ENCODE results near the gene CA6. TPM values are rescaled to one million over a fixed set of nuclear protein-coding genes. Genes with fewer than 3 reads are reported as not detected.
A peak's percentile ranks its signal among the peaks of the same experiment; 100 is the strongest.
"Not testable (repeated sequence)": the region's sequence is repeated elsewhere in the genome, so short reads cannot be mapped to it uniquely, and the experiment has no call there.

The CA6 gene
- total RNA-seq, 1 donor from 2014 or later: not detected

GRCh38 chr1:8992936-8993687 is 47.4 kb downstream of the CA6 start:
- no peaks in the 10 kb centered on the region for H3K27me3 Mint-ChIP-seq
- TF ChIP-seq CTCF (IDR thresholded peaks at IDR 0.05; ENCODE audit: unreplicated experiment): peak; percentile 13
- H3K27ac Mint-ChIP-seq: no peak overlapping the region
- H3K9me3 Mint-ChIP-seq (ENCODE audit: low read depth): no peaks in the 10 kb centered on the region
- H3K4me3 Mint-ChIP-seq (ENCODE audit: low read depth): no peak overlapping the region
- no peak for DNase-seq (ENCODE audit: low spot score, unreplicated experiment)
- H3K36me3 Mint-ChIP-seq (ENCODE audit: insufficient read depth): no peaks in the 10 kb centered on the region
- H3K4me1 Mint-ChIP-seq (ENCODE audit: low read depth): no peaks in the 10 kb centered on the region

GRCh38 chr1:8993962-8994675 is 48.5 kb downstream of the CA6 start:
- not testable (repeated sequence) for H3K27me3 Mint-ChIP-seq; H3K9me3 Mint-ChIP-seq (ENCODE audit: low read depth); H3K4me3 Mint-ChIP-seq (ENCODE audit: low read depth); H3K4me1 Mint-ChIP-seq (ENCODE audit: low read depth); H3K36me3 Mint-ChIP-seq (ENCODE audit: insufficient read depth); H3K27ac Mint-ChIP-seq; DNase-seq (ENCODE audit: low spot score, unreplicated experiment)

- H3K27ac Mint-ChIP-seq: peak overlapping the region; percentile 94
- not testable (repeated sequence) for DNase-seq (ENCODE audit: low spot score, unreplicated experiment); H3K4me3 Mint-ChIP-seq (ENCODE audit: low read depth); H3K9me3 Mint-ChIP-seq (ENCODE audit: low read depth); H3K27me3 Mint-ChIP-seq; H3K36me3 Mint-ChIP-seq (ENCODE audit: insufficient read depth)
- peaks cover 20% of the 10 kb centered on the region for H3K4me1 Mint-ChIP-seq (ENCODE audit: low read depth)
Observed at GRCh38 chr1:9001534-9002214, 56.0 kb downstream of the CA6 start.

- not testable (repeated sequence) for DNase-seq (ENCODE audit: low spot score, unreplicated experiment); H3K4me3 Mint-ChIP-seq (ENCODE audit: low read depth); H3K27me3 Mint-ChIP-seq; H3K9me3 Mint-ChIP-seq (ENCODE audit: low read depth); H3K36me3 Mint-ChIP-seq (ENCODE audit: insufficient read depth)
- Mint-ChIP-seq H3K4me1 (ENCODE audit: low read depth) (peaks cover 20% of the 10 kb centered on the region), H3K27ac (peak overlapping the region; percentile 94)
Observed at GRCh38 chr1:9002215-9002560, 56.5 kb downstream of the CA6 start.

GRCh38 chr1:9004031-9004699 is 58.5 kb downstream of the CA6 start:
- Mint-ChIP-seq H3K9me3 (ENCODE audit: low read depth) (no peaks in the 10 kb centered on the region), H3K36me3 (ENCODE audit: insufficient read depth) (no peaks in the 10 kb centered on the region), H3K4me3 (ENCODE audit: low read depth) (no peak overlapping the region), H3K27ac (no peak overlapping the region), H3K27me3 (peaks cover 10% of the 10 kb centered on the region), H3K4me1 (ENCODE audit: low read depth) (peaks cover 20% of the 10 kb centered on the region)
- no peak for DNase-seq (ENCODE audit: low spot score, unreplicated experiment)
- TF ChIP-seq CTCF (IDR thresholded peaks at IDR 0.05; ENCODE audit: unreplicated experiment): no peak

- Mint-ChIP-seq H3K4me3 (ENCODE audit: low read depth) (no peak overlapping the region), H3K27ac (peak overlapping the region; percentile 39), H3K9me3 (ENCODE audit: low read depth) (no peaks in the 10 kb centered on the region)
Observed at GRCh38 chr1:9004700-9005394, 59.2 kb downstream of the CA6 start.

More at GRCh38 chr1:9004700-9005394, 59.2 kb downstream of the CA6 start:
- Mint-ChIP-seq H3K4me1 (ENCODE audit: low read depth) (peaks cover 20% of the 10 kb centered on the region), H3K36me3 (ENCODE audit: insufficient read depth) (no peaks in the 10 kb centered on the region), H3K27me3 (peaks cover 11% of the 10 kb centered on the region)
- peak; percentile 96 for TF ChIP-seq CTCF (IDR thresholded peaks at IDR 0.05; ENCODE audit: unreplicated experiment)
- peak; percentile 80 for DNase-seq (ENCODE audit: low spot score, unreplicated experiment)

Data from progenitor cell of endocrine pancreas (in vitro differentiated cells).